GM18867 (cell line): Measurements from ENCODE around the gene BMP2.

Experiments
- ATAC-seq: cut with Tn5 transposase; IDR thresholded peaks from one replicate; pipeline ENCODE4 v1.9.1; 2021; ENCODE audit warnings: mild to moderate bottlenecking, moderate library complexity; ENCODE audit not compliant: unreplicated experiment

The BMP2 gene

DNA sequence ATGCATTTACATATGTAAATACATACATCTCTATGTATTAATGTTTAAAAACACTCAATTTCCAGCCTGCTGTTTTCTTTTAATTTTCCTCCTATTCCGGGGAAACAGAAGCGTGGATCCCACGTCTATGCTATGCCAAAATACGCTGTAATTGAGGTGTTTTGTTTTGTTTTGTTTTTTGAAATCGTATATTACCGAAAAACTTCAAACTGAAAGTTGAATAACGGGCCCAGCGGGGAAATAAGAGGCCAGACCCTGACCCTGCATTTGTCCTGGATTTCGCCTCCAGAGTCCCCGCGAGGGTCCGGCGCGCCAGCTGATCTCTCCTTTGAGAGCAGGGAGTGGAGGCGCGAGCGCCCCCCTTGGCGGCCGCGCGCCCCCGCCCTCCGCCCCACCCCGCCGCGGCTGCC lies 355 bp upstream of the BMP2 start:
- ATAC-seq: no peak

DNA sequence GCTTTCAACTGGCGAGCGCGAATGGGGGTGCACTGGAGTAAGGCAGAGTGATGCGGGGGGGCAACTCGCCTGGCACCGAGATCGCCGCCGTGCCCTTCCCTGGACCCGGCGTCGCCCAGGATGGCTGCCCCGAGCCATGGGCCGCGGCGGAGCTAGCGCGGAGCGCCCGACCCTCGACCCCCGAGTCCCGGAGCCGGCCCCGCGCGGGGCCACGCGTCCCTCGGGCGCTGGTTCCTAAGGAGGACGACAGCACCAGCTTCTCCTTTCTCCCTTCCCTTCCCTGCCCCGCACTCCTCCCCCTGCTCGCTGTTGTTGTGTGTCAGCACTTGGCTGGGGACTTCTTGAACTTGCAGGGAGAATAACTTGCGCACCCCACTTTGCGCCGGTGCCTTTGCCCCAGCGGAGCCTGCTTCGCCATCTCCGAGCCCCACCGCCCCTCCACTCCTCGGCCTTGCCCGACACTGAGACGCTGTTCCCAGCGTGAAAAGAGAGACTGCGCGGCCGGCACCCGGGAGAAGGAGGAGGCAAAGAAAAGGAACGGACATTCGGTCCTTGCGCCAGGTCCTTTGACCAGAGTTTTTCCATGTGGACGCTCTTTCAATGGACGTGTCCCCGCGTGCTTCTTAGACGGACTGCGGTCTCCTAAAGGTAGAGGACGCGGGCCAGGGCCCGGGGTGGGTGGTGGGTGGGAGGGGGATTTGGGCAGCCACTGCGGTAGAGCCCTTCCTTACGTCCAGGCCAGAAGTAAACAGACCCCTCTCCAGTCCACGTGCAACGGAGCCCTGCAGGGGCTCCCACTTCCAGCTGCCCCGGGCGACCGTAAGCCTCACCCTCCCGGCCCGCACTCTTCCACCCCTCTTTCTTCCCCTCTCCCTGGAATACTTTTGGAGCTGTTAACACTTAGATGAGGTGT lies 998 bp downstream of the BMP2 start:
- no peak for ATAC-seq

DNA sequence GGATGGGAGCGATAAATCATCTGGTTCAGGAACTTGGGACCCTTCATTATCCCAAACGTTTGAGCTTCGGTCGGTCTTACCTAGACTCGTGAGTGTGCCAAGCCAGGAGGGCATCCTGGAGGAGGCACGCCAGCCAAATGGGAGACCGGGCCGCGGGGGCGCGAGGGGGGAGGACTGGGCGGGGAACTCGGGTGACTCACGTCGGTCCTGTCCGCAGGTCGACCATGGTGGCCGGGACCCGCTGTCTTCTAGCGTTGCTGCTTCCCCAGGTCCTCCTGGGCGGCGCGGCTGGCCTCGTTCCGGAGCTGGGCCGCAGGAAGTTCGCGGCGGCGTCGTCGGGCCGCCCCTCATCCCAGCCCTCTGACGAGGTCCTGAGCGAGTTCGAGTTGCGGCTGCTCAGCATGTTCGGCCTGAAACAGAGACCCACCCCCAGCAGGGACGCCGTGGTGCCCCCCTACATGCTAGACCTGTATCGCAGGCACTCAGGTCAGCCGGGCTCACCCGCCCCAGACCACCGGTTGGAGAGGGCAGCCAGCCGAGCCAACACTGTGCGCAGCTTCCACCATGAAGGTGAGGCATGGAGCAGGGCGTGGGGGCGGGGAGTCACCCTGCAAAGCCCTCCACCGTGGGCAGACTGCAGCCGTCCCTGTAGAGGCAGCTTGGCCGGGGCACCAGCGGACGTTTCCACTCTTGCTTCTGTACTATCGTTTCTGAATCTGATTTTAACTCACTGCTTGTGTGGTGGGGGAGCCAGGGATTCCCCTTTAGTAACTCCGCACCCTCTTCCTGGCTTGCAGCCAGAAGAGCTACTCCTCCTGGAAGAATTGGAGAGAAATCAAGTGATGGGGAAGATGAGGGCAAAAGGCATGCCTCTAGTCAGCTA lies 2.7 kb downstream of the BMP2 start:
- no peak for ATAC-seq

DNA sequence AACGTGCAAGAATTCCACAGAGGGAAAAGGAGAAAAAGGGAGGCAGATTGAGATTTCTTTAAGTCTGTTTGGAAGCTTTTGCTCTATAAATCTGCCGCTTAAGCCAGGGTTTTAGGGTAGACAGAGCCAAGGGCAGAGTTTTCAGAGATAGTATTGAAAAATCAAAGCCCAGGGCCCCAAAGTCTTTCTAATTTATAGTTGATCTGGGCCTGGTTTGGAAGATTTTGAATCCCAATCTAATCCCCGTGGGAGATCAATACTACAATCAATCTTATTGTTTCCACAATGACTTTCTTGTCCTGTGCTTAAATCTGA lies 3.3 kb downstream of the BMP2 start:
- no peak for ATAC-seq

DNA sequence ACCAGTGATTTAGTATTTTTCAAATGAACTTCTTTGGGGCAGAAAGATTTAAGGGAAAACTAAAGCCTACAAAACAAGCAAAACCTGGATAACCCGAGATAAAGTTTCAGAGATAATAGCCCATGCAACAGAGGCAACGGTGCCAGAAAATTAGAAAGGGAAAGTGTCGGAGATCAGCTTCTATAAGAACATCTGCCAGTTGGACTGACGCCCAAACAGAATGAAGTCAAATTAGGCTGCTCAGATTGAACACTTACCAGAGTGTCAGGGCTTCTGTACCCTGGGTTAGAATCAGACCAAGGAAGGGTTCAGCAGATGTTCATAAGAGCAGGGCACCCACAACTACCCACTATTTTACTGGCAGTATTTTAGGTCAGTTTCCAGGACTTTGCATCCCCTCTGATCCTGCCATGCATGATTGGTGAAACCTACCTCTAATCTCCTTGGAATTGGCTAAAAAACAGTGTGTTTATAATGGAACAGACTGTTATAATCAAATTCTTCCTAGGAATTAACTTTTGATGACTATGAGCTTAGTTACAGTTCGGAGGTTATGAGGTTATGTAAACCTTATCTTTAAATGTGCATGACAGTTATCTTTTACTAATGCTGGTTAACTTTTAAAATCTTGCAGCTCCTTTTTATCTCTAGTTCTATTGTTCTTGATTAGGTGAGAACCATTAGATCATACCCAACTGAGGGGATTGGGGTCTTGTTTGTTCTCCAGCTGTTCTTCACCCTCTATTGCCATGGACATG lies 13.1 kb downstream of the BMP2 start:
- no peak for ATAC-seq

DNA sequence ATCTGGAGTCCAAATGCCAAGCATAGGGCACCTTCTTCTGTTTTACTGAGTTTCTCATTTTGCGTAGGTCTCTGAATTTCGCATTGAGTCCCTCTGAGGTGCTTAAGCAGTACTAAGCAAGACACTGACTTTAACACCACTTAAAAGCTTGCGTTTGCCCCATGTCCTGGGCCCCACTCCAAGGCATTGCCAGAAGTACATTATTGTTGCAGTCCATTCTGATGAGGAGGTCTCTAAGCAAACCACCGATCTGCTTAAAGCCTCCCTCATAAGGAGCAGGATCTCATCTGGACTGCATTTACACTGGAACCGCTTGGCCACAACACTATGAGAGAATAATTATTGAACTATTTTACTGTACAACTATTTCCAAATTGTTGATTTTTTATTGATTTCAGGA lies 16.3 kb downstream of the BMP2 start:
- no peak for ATAC-seq

DNA sequence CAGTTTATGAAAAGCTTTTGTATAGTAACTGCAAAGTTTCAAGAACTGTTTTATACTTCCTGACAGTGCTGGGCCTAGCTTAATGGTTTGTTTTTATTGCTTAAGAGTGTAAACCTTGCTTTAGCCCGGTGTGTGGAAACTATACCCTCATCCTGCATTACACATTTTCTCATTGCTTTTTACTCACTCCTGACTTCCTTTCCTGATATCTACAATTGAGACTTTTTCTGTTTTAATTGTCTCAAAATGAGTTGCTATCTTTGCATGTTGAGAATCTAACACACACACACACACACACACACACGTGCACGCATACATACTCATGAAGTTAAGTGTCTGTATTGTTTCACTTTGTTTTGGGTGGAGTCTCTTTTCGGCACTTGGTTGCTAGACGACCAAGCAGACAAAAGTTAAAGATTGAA lies 16.7 kb downstream of the BMP2 start:
- ATAC-seq: no peak

DNA sequence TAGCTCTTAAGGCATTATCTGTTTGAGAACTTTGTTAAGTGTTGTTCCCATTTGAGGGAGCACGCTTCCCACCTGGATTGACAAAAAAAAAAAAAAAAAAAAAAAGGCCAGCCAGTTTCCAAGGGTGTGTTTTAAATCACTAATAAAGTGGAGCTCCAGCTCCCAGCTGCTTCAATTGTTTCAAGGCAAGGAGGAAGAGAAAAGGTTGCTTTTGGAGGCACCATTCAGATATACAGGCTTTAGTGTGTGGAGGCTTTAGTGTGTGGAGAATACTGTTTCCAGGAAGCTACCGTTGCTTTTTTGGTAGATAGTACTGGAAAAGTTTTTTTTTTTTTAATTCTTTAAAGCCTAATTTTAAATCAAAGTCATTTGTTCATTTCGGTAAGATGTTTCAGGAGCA lies 17.3 kb downstream of the BMP2 start:
- no peak for ATAC-seq

DNA sequence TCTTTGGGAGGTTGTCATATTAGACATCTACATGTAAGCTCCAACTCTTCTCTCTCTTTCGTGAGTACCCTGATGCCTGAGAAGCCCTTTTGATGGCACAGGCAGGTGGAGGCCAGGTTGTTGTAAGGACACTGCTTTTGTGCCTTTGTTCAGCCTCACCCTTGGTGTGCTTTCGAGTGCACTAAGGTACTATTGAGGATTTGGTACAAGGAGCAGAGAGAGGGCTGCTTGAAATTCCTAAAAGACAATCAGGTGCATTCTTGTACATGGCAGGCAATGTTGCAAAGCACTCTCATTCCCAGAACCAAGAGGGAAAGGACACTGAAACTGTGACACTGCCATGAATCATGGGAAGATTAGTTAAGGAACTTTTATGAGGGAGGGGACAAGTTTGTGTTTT lies 19.1 kb downstream of the BMP2 start:
- no peak for ATAC-seq

DNA sequence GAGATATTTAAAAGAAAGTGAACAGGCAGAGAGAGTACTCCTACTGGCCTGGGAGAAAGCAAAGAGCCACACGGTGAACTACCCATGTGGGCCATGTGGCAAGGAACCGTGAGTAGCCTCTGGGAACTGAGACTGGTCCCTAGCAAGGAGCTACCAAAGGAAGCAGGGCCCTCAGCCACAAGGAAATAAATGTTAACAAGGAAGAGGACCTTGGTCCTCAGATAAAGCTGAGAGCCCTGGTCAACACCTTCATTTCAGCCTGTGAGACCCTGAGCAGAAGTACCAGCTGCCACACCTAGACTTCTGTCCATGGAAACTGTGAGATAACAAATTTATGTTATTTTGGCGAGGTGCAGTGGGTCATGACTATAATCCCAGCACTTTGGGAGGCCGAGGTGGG lies 25.3 kb downstream of the BMP2 start:
- no peak for ATAC-seq

DNA sequence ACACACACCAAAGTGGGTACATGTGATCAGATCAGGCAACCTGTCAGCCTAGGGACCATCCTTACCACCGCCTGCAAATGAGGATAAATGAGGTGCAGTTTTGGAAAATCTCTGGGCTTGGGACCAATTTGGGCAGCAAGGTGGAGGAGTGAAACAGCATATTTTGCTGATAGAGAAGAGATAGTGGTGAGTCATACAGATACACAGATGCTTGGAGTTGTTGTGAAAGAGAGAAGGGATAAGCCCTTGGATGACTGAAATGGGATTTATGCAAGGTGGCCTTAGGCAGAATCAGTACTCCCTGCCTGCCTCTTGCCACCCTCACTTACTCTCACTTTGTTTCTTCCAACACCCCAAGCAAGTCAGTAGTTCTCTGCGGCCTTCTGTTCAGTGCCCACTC lies 34.7 kb downstream of the BMP2 start:
- no peak for ATAC-seq

DNA sequence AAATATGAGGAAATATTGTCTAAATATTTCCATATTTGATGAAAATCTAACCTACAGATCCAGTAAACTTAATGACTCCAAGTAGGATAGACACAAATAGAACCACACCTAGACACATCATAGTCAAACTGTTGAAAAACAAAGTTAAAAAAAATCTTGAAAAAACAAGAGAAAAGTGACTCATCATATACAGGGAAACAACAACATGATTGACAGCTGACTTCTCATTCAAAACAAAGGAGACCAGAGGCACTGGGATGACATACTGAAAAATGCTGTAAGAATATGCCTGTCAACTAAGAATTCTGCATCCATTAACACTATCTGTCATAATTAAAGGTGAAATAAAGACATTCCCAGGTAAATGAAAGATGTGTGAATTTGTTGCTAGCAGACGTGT lies 38.8 kb downstream of the BMP2 start:
- ATAC-seq: no peak

DNA sequence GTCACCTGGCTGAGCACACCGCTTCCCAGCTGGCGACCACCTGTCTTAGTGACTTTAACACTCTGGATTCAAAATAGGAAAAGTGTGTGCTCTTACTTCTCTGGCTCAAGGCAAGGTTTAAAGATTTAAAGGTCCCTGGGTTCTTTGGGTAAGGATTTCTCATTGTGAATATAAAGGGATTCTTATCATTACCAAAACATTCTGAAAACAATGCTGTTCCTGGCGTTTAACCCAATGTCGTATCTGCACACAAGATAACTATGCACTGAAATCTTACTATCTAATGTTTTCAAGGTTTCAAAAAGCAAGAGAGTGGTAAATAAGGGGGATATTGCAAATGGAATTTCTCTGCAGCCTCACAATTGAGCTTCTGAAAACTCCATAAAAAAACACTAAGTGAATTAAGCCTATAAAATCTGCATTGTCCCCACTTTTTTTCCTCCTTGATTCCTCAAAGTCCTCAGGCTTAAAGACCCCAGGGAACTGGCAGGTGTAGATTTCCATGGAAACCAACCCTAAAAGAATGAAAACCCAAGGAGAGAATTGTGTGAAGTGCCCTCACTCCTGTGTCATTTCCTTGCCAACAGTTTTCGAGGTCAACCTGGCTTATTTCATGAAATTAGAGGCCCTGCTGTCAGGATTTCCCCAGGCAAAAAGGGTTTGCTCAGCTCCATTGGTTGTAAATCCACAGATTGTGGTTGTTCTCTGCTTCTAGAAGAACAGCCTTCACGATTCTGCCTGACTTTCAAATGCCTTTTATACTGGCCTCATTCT lies 44.0 kb downstream of the BMP2 start:
- no peak for ATAC-seq

DNA sequence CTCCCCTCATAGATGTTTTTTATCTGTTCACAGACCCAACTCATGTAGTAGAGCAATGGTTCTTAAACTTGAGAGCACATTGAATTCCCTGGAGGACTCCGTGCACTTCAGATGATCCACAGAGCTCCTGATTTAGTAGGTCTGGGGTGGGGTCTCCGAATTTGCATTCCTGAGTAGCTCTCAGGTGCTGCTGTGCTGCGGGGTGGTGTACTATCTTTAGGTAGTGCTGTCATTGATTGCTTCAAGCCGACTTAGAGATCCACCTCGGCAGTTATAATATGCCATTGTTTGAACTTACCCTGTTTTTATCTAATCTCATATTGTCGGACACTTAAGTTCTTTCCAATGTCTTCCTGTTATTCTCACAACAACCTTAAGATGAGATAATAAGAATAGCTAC lies 45.0 kb downstream of the BMP2 start:
- ATAC-seq: no peak

DNA sequence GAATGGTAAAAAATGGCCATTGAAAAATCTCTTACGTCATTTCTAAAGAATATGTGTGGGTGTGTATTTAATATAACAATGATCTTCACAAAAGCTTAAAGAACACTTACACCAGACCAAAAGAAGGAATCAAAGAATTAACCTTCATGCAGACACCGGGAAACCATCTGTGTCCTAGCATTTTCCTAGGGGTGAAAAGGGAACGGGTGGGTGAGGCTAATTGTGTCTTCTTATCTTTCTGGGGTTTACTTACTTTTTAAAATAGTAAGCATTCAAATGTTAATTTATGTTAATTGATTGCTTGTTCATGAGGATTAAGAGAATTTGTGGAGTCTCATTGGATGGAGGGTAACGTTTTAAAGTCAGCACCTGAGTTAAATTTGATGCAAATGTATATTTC lies 47.5 kb downstream of the BMP2 start:
- ATAC-seq: no peak

DNA sequence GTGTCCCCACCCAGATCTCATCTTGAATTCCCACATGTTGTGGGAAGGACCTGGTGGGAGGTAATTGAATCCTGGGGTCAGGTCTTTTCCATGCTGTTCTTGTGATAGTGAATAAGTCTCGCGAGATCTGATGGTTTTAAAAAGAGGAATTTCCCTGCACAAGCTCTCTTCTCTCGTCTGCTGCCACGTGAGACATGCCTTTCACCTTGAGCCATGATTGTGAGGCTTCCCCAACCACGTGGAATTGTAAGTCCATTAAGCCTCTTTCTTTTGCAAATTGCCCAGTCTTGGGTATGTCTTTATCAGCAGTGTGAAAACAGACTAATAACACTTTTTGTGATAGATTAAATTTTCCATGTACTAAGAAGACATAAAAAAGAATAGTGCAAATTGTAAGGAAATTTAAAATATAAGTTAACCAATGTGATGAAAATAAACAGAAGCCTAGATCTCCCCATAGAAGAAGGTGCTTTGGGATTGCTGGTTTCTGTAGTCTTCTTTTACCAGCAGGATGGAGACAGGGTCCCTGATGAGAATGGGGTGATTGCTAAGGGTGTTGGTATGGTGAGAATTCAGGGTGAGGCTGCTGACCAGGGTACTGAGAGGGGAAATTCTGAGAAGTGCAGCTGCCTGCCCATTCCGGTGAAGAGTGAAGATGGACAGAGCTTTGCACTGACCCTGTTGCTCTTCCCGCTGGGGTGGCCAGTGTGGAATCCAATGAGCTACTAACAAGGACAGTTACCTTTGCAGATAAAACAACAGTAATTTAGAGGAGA lies 50.7 kb downstream of the BMP2 start:
- no peak for ATAC-seq

DNA sequence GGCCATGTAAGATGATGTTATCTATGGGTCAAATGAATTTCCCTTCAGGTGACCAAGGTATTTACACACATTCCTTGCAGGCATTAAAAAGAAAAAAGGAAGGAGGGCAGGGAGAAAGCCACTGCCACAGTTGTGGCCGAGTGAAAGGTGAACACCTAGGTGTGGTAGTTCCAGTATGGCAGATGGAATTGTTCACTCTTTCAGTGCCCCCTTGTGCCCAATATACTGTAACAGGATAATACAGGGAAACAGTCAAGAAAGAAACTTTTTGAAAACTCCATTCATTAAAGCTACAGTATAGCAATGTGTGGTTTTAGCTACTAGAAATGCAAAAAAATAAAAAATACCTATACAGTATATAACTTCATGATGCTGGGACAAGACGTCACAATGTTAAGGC lies 52.1 kb downstream of the BMP2 start:
- no peak for ATAC-seq

DNA sequence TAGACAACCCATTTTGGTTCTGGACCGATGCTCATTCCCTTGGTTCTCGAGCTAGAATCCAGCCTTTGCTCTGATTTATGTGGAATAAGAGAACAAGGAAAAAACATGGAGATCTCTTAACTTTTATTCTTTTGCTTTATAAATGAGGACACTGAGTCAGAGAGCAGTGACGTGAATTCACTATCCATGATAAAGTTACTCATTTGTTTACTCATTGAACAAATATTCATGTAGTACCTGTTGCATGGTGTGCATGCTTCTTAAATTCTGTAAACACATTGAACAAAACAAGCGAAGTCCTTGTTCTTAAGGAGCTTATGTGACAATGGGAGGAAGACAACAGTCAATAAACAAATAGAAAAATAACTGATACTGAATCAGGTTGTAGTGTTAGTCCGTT lies 56.9 kb downstream of the BMP2 start:
- no peak for ATAC-seq

DNA sequence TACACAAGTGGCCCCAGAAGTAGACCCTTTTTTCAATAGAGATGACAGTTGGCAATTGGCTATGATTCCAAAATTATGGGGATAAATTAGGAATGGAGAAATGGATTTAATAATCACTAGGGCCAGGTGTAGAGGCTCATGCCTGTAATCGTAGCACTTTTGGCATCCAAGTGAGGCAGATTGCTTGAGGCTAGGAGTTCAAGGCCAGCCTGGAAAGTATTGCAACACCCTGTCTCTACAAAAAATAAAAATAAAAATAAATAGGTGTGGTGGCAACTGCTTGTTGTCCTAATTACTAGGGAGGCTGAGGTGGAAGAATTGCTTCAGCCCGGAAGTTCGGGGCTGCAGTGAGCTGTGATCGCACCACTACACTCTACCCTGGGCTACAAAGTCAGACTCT lies 60.0 kb downstream of the BMP2 start:
- ATAC-seq: no peak
